ENCODE measurements around the gene PCSK2.

The PCSK2 gene

GRCh38 chr20:17327185-17328148, 100.6 kb downstream of the PCSK2 start:
- no peak overlapping the region for H3K4me3 Mint-ChIP-seq
- no peaks in the 10 kb centered on the region for H3K36me3 Mint-ChIP-seq (ENCODE audit: low read depth)

GRCh38 chr20:17334932-17335331, 108.1 kb downstream of the PCSK2 start:
- H3K27ac Mint-ChIP-seq = no peak overlapping the region
- H3K36me3 Mint-ChIP-seq (ENCODE audit: low read depth) = no peaks in the 10 kb centered on the region
- no peak overlapping the region for H3K4me3 Mint-ChIP-seq
- H3K4me1 Mint-ChIP-seq (ENCODE audit: low read depth) = no peaks in the 10 kb centered on the region
- intact Hi-C loops (cut with micrococcal nuclease) = no loop called here
- H3K27me3 Mint-ChIP-seq = no peaks in the 10 kb centered on the region
- no peaks in the 10 kb centered on the region for H3K9me3 Mint-ChIP-seq

More at GRCh38 chr20:17327185-17328148, 100.6 kb downstream of the PCSK2 start:
- H3K27me3 Mint-ChIP-seq = peaks cover 7% of the 10 kb centered on the region
- H3K9me3 Mint-ChIP-seq = no peaks in the 10 kb centered on the region
- H3K27ac Mint-ChIP-seq = no peak overlapping the region
- intact Hi-C loops (cut with micrococcal nuclease) = no loop called here
- no peaks in the 10 kb centered on the region for H3K4me1 Mint-ChIP-seq (ENCODE audit: low read depth)

GRCh38 chr20:17339000-17339399, 112.2 kb downstream of the PCSK2 start:
- Mint-ChIP-seq H3K27ac (no peak overlapping the region), H3K27me3 (no peaks in the 10 kb centered on the region), H3K4me1 (ENCODE audit: low read depth) (no peaks in the 10 kb centered on the region), H3K36me3 (ENCODE audit: low read depth) (no peaks in the 10 kb centered on the region), H3K9me3 (no peaks in the 10 kb centered on the region), H3K4me3 (no peak overlapping the region)
- intact Hi-C loops (cut with micrococcal nuclease) = no loop called here

- no peak overlapping the region for H3K4me3 Mint-ChIP-seq
- H3K9me3 Mint-ChIP-seq = peaks cover 9% of the 10 kb centered on the region
- H3K27ac Mint-ChIP-seq = no peak overlapping the region
- H3K36me3 Mint-ChIP-seq (ENCODE audit: low read depth) = no peaks in the 10 kb centered on the region
- intact Hi-C loops (cut with micrococcal nuclease) = no loop called here
- H3K27me3 Mint-ChIP-seq = no peaks in the 10 kb centered on the region
- H3K4me1 Mint-ChIP-seq (ENCODE audit: low read depth) = no peaks in the 10 kb centered on the region
Measured at GRCh38 chr20:17343091-17343490, 116.3 kb downstream of the PCSK2 start.

- Mint-ChIP-seq H3K9me3 (peaks cover 9% of the 10 kb centered on the region), H3K36me3 (ENCODE audit: low read depth) (no peaks in the 10 kb centered on the region), H3K27ac (no peak overlapping the region), H3K27me3 (no peaks in the 10 kb centered on the region), H3K4me3 (no peak overlapping the region), H3K4me1 (ENCODE audit: low read depth) (no peaks in the 10 kb centered on the region)
- intact Hi-C loops (cut with micrococcal nuclease) = no loop called here
Measured at GRCh38 chr20:17343656-17344452, 117.0 kb downstream of the PCSK2 start.

GRCh38 chr20:17344790-17345189, 118.0 kb downstream of the PCSK2 start:
- no peak overlapping the region for H3K4me3 Mint-ChIP-seq
- intact Hi-C loops (cut with micrococcal nuclease) = no loop called here
- no peaks in the 10 kb centered on the region for H3K36me3 Mint-ChIP-seq (ENCODE audit: low read depth)
- H3K27me3 Mint-ChIP-seq = no peaks in the 10 kb centered on the region
- no peak overlapping the region for H3K27ac Mint-ChIP-seq
- peaks cover 9% of the 10 kb centered on the region for H3K9me3 Mint-ChIP-seq
- H3K4me1 Mint-ChIP-seq (ENCODE audit: low read depth) = no peaks in the 10 kb centered on the region

DNA sequence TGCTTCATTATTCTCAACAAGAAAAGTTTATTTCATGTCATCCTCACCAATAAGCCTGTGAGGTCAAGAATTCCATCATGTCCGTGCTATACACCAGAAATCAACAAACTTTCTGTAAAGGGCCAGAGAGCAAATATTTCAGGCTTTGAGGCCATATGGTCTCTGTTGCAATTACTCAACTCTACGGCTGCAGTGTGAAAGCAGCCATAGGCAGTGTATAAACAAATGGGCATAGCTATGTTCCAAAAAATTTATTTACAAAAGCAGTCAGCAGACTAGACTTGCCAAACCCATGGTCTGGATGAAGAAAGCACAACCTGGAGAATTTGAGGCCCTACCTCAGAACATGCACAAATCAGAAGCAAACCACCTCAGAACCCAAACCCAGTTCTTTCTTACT, 118.5 kb downstream of the PCSK2 start:
- H3K27ac Mint-ChIP-seq = no peak overlapping the region
- H3K27me3 Mint-ChIP-seq = no peaks in the 10 kb centered on the region
- intact Hi-C loops (cut with micrococcal nuclease) = no loop called here
- no peak overlapping the region for H3K4me3 Mint-ChIP-seq
- H3K4me1 Mint-ChIP-seq (ENCODE audit: low read depth) = no peaks in the 10 kb centered on the region
- H3K9me3 Mint-ChIP-seq = peaks cover 9% of the 10 kb centered on the region
- no peaks in the 10 kb centered on the region for H3K36me3 Mint-ChIP-seq (ENCODE audit: low read depth)

DNA sequence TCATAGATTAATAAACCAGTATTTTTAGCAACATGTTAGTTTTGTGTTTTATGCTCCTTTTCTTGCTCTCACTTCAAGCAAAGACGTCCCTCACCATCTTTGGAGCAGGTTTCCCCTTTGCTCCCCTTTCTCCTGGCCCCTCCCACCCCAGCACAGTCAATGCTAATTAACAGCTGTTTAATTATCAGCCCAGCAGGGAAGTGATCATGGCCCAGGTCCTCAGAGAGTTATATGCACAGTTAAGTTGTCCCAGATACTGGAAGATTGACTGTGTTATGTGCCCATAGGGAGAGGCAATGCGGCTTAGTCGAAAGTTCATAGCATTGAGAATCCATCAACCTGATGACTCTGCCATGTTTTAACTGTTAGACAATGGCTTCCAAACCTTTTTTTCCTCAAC, 123.5 kb downstream of the PCSK2 start:
- Mint-ChIP-seq H3K4me1 (ENCODE audit: low read depth) (no peaks in the 10 kb centered on the region), H3K9me3 (peaks cover 9% of the 10 kb centered on the region), H3K27ac (no peak overlapping the region), H3K4me3 (no peak overlapping the region), H3K27me3 (no peaks in the 10 kb centered on the region), H3K36me3 (ENCODE audit: low read depth) (no peaks in the 10 kb centered on the region)
- intact Hi-C loops (cut with micrococcal nuclease) = no loop called here

DNA sequence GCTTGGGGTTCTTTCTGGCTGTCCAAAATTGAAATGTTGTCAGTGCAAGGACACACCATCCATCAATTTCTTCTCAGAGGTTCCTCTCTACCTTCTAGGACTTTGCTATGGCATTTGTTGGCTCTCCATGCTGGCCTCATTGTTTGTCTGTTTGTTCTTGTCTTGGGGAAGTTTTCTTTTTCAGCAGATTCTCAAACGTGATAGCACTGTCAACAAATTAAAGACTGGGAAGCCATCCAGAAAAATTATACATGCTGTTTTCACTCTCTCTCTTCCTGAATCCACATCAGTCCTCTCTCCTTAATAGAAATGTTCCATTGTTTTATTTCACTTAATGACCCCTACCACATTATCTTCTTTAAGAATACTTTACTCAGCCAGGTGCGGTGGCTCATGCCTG, 130.4 kb downstream of the PCSK2 start:
- Mint-ChIP-seq H3K27me3 (no peaks in the 10 kb centered on the region), H3K36me3 (ENCODE audit: low read depth) (no peaks in the 10 kb centered on the region), H3K4me3 (no peak overlapping the region), H3K4me1 (ENCODE audit: low read depth) (no peaks in the 10 kb centered on the region), H3K9me3 (no peaks in the 10 kb centered on the region), H3K27ac (no peak overlapping the region)
- intact Hi-C loops (cut with micrococcal nuclease) = no loop called here

GRCh38 chr20:17358854-17359253, 132.0 kb downstream of the PCSK2 start:
- peaks cover 9% of the 10 kb centered on the region for H3K9me3 Mint-ChIP-seq
- H3K27me3 Mint-ChIP-seq = no peaks in the 10 kb centered on the region
- H3K36me3 Mint-ChIP-seq (ENCODE audit: low read depth) = no peaks in the 10 kb centered on the region
- intact Hi-C loops (cut with micrococcal nuclease) = no loop called here
- H3K4me1 Mint-ChIP-seq (ENCODE audit: low read depth) = no peaks in the 10 kb centered on the region
- H3K4me3 Mint-ChIP-seq = no peak overlapping the region
- no peak overlapping the region for H3K27ac Mint-ChIP-seq

DNA sequence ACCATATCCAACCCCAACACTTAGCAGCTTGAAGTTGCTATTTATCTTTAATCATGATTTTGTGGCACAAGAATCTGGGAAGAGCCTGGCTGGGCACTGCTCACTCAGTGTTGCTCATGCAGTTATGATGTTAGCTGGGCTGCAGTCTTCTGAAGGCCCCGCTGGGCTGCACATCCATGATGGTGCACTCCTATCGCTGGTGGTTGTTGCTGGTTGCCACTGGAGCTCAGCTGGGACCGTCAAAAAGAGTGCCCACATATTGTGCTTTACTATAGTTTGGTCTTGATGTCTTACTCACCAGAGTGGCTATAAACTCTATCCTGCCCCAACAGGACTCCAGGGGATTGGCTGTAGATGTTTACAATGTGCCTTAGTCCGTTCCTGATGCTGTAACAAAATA, 137.8 kb downstream of the PCSK2 start:
- H3K27ac Mint-ChIP-seq = no peak overlapping the region
- no peaks in the 10 kb centered on the region for H3K4me1 Mint-ChIP-seq (ENCODE audit: low read depth)
- no peaks in the 10 kb centered on the region for H3K27me3 Mint-ChIP-seq
- peaks cover 9% of the 10 kb centered on the region for H3K9me3 Mint-ChIP-seq
- H3K36me3 Mint-ChIP-seq (ENCODE audit: low read depth) = no peaks in the 10 kb centered on the region
- H3K4me3 Mint-ChIP-seq = no peak overlapping the region
- intact Hi-C loops (cut with micrococcal nuclease) = no loop called here

DNA sequence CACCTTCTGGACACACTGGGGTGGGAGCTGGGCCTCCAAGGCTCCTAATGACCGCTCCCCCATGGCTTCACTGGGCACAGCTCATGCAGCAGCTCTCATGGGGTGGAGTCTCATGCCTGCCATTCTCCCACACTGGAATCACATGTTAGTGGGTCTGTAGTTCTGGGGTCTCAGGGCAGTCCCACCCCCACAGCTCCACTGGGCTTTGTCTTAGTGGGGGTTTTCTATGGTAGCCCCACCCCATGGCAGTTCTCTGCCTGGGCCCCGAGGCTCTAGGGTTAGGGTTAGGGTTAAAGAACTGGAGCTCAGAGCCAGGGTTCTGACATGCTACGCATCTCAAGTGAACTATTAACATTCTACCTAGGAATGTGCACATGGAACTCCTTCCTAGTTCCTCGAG, 139.0 kb downstream of the PCSK2 start:
- H3K4me3 Mint-ChIP-seq = no peak overlapping the region

GRCh38 chr20:17369506-17369905, 142.7 kb downstream of the PCSK2 start:
- no peaks in the 10 kb centered on the region for H3K27me3 Mint-ChIP-seq
- intact Hi-C loops (cut with micrococcal nuclease) = no loop called here
- H3K27ac Mint-ChIP-seq = no peak overlapping the region
- H3K4me3 Mint-ChIP-seq = no peak overlapping the region
- no peaks in the 10 kb centered on the region for H3K9me3 Mint-ChIP-seq
- no peaks in the 10 kb centered on the region for H3K36me3 Mint-ChIP-seq (ENCODE audit: low read depth)
- H3K4me1 Mint-ChIP-seq (ENCODE audit: low read depth) = no peaks in the 10 kb centered on the region

More for the DNA sequence above, 139.0 kb downstream of the PCSK2 start:
- Mint-ChIP-seq H3K27ac (no peak overlapping the region), H3K9me3 (peaks cover 9% of the 10 kb centered on the region), H3K27me3 (no peaks in the 10 kb centered on the region), H3K4me1 (ENCODE audit: low read depth) (no peaks in the 10 kb centered on the region), H3K36me3 (ENCODE audit: low read depth) (no peaks in the 10 kb centered on the region)
- intact Hi-C loops (cut with micrococcal nuclease) = no loop called here

DNA sequence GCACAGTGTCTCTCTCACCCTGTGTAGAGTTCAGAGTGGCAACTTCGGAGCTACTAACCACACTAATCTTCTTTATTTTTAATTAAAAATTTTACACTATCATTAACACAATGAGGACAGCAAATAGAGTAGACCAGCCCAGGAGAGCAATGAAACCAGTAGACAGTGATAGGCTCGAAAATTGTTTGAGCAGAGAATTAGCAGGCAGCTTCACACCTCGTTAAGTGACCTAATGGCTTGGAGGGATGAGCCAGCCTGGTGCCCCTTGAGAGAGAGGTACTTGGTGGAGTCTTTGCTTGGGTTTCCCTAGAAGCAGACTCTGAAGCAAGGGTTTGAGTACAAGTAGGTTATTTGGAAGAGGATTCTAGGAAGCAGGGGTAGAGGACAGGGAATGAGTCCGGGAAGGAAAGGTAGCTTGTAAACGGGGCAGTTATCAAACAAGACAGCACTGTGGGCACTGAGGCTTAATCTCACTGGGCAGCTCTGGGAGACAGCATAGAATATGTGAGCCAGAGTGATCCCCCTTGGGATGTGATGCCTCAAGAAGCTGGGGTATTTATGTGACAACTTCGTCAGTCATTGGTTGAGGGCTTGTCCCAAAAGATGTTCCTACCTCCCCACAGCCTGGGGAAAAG, 146.1 kb downstream of the PCSK2 start:
- Mint-ChIP-seq H3K27me3 (no peaks in the 10 kb centered on the region), H3K27ac (no peak overlapping the region), H3K4me3 (no peak overlapping the region), H3K9me3 (no peaks in the 10 kb centered on the region), H3K4me1 (ENCODE audit: low read depth) (no peaks in the 10 kb centered on the region), H3K36me3 (ENCODE audit: low read depth) (no peaks in the 10 kb centered on the region)
- intact Hi-C loops (cut with micrococcal nuclease) = no loop called here
